Measurements from ENCODE around the gene POR.

POR gene

GRCh38 chr7:75955331-75955955, 40.5 kb downstream of the POR start:
- no peak for DNase-seq (ENCODE audit: low read depth)

GRCh38 chr7:75957021-75957736, 42.2 kb downstream of the POR start:
- no peak for DNase-seq (ENCODE audit: low read depth)

GRCh38 chr7:75958802-75959543, 44.0 kb downstream of the POR start:
- no peak for DNase-seq (ENCODE audit: low read depth)

- DNase-seq (ENCODE audit: low read depth), result no peak
These were observed 45.4 kb downstream of the POR start for GRCh38 chr7:75960372-75960771.

- no peak for DNase-seq (ENCODE audit: low read depth)
These were observed 46.3 kb downstream of the POR start for GRCh38 chr7:75961218-75961617.

- DNase-seq (ENCODE audit: low read depth), result no peak
These were observed 47.8 kb downstream of the POR start for GRCh38 chr7:75962607-75963380.

GRCh38 chr7:75963381-75963995, 48.5 kb downstream of the POR start:
- DNase-seq (ENCODE audit: low read depth), result no peak

- no peak for DNase-seq (ENCODE audit: low read depth)
These were observed 50.7 kb downstream of the POR start for GRCh38 chr7:75965617-75966016.

- DNase-seq (ENCODE audit: low read depth), result no peak
These were observed 51.4 kb downstream of the POR start for GRCh38 chr7:75966190-75966961.

GRCh38 chr7:75967055-75967454, 52.1 kb downstream of the POR start:
- no peak for DNase-seq (ENCODE audit: low read depth)

- DNase-seq (ENCODE audit: low read depth), result no peak
These were observed 52.6 kb downstream of the POR start for GRCh38 chr7:75967487-75967997.

- DNase-seq (ENCODE audit: low read depth), result no peak
These were observed 53.1 kb downstream of the POR start for GRCh38 chr7:75968012-75968411.

- DNase-seq (ENCODE audit: low read depth), result no peak
These were observed 53.6 kb downstream of the POR start for GRCh38 chr7:75968561-75969001.

- DNase-seq (ENCODE audit: low read depth), result no peak
These were observed 54.2 kb downstream of the POR start for GRCh38 chr7:75969182-75969581.

- DNase-seq (ENCODE audit: low read depth), result no peak
These were observed 54.9 kb downstream of the POR start for GRCh38 chr7:75969704-75970498.

GRCh38 chr7:75971309-75971960, 56.5 kb downstream of the POR start:
- DNase-seq (ENCODE audit: low read depth), result no peak

- no peak for DNase-seq (ENCODE audit: low read depth)
These were observed 57.2 kb downstream of the POR start for GRCh38 chr7:75971961-75972763.

GRCh38 chr7:75977743-75978142, 62.8 kb downstream of the POR start:
- DNase-seq (ENCODE audit: low read depth), result no peak

Measured in HS-5 (cell line).